Measurements from ENCODE around the gene PHF19.

- TF ChIP-seq CTCF (IDR thresholded peaks at IDR 0.05 in 4 of 5, conservative IDR thresholded peaks at IDR 0.05 in 1 of 5) (peak in 1 of 5 experiments; percentile 11), POLR2A (IDR thresholded peaks at IDR 0.05) (no peak)
Measured at GRCh38 chr9:120877276-120878034, 467 bp upstream of the PHF19 start.
